H7 (cell line): ENCODE results near the gene TNFRSF4. TPM values are rescaled to one million over a fixed set of nuclear protein-coding genes. Genes with fewer than 3 reads are reported as not detected.
A peak's percentile ranks its signal among the peaks of the same experiment; 100 is the strongest.
"Not testable (repeated sequence)": the region's sequence is repeated elsewhere in the genome, so short reads cannot be mapped to it uniquely, and the experiment has no call there.

Experiments
- DNase-seq: peaks from one replicate; pipeline ENCODE4 v3.0.0; 2012
- H3K27me3 ChIP-seq: 2 replicates; pipeline ENCODE4 v1.6.0; 2011; ENCODE audit warnings: mild to moderate bottlenecking, low read length; ENCODE audit not compliant: control insufficient read depth, insufficient read depth
- H3K36me3 ChIP-seq: replicated peaks from 2 replicates; pipeline ENCODE4 v1.5.1; 2011; ENCODE audit warnings: low read length; ENCODE audit not compliant: control insufficient read depth, insufficient read depth
- H3K4me3 ChIP-seq: 2 replicates; pipeline ENCODE4 v1.5.1; 2011; ENCODE audit warnings: low read depth, mild to moderate bottlenecking, control low read depth, low read length, moderate library complexity; ENCODE audit not compliant: insufficient read depth
- total RNA-seq: library from RNA; depleted of rRNA; stranded (reverse); fragments of >200 nt; shearing (Covaris generic); gene quantifications from 2 replicates; pipeline ENCODE4 v1.2.3, GENCODE V29; 2014

The TNFRSF4 gene
- total RNA-seq, 1 experiment from 2014 or later: 0.07 TPM

DNA sequence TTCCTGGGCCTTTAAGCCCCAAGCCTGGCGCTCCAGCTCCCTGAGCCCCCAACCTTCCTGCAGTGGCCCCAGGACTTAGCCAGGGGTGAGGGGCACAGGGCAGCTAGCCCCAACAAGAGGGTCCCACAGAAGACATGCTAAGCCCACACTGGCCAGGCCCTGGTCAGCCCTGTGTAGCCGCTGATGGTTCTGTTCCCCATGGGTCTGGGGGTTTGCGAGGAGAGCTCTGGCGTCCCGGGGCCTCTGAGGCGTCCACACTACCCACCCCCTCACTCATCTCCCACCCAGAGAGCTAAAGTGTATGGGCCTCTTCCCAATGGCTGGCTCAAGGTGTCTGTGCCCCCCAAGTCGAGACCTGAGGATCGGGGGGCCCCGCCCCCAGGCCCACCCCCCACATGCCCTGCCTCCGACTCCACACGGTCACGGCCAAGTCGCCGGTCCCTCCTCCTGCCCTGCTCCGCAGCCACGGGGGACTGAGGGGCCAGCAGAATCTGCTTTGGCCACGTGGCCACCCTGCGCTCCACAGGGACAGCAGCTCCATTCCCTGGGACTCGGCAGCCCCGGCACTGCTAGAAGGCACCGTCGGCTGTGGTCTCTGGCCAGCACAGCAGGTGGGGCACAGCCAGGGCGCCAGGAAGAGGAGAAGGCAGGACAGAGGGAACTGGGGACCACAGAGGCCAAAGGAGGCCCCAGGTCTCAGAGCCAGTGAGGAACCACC lies 15.4 kb downstream of the TNFRSF4 start:
- H3K27me3 ChIP-seq: peaks cover 2% of the 10 kb centered on the region; the same call in 1 of the 2 replicates
- peak; percentile 62 for DNase-seq
- no peaks in the 10 kb centered on the region for H3K36me3 ChIP-seq
- H3K4me3 ChIP-seq: no peak overlapping the region

- peak; percentile 63 for DNase-seq
- Histone ChIP-seq H3K4me3 (no peak overlapping the region), H3K36me3 (no peaks in the 10 kb centered on the region), H3K27me3 (peaks cover 2% of the 10 kb centered on the region; the same call in 1 of the 2 replicates)
Observed at GRCh38 chr1:1197551-1198422, 16.2 kb downstream of the TNFRSF4 start.

DNA sequence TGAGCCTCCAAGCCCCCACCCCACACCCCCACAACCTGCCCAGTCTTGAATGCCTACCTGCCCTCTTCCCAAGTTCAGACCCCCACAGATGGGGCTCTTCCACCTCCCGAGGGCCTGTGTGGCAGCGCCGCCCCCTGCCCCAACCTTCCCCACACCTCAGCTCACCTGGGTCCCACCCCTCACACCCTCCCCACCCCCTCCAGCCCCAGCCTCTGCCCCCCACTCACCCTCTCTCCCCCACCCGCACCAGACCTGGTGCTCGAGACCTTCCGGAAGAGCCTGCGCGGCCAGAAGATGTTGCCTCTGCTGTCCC lies 16.8 kb downstream of the TNFRSF4 start:
- peaks cover 2% of the 10 kb centered on the region; the same call in 1 of the 2 replicates for H3K27me3 ChIP-seq
- H3K4me3 ChIP-seq: no peak overlapping the region
- DNase-seq: no peak
- H3K36me3 ChIP-seq: no peaks in the 10 kb centered on the region

- peak; percentile 62 for DNase-seq
- Histone ChIP-seq H3K4me3 (no peak overlapping the region), H3K27me3 (peaks cover 2% of the 10 kb centered on the region; the same call in 1 of the 2 replicates), H3K36me3 (no peaks in the 10 kb centered on the region)
Observed at GRCh38 chr1:1196431-1197187, 17.3 kb downstream of the TNFRSF4 start.

- H3K4me3 ChIP-seq, DNase-seq, H3K36me3 ChIP-seq, H3K27me3 ChIP-seq: not testable (repeated sequence)
Observed at GRCh38 chr1:1195726-1196125, 18.2 kb downstream of the TNFRSF4 start.

- no peaks in the 10 kb centered on the region for H3K27me3 ChIP-seq
- DNase-seq: no peak
- H3K4me3 ChIP-seq: no peak overlapping the region
- no peaks in the 10 kb centered on the region for H3K36me3 ChIP-seq
Observed at GRCh38 chr1:1194723-1195122, 19.2 kb downstream of the TNFRSF4 start.

DNA sequence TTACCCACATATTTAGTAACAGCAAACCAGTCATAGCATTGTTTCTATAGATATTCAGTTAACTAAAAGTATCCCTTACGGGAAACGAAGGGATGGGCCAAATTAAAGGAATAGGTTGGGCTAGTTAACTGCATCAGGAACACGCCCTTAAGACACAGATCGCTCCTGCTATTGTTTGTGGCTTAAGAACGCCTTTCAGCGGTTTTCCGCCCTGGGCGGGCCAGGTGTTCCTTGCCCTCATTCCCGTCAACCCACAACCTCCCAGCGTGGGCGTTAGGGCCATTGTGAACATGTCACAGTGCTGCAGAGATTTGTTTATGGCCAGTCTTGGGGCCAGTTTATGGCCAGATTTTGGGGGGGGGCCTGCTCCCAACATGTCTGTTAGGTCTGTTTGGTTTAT lies 22.2 kb downstream of the TNFRSF4 start:
- H3K4me3 ChIP-seq: no peak overlapping the region
- no peaks in the 10 kb centered on the region for H3K27me3 ChIP-seq
- no peaks in the 10 kb centered on the region for H3K36me3 ChIP-seq
- no peak for DNase-seq

GRCh38 chr1:1189111-1189510 lies 24.8 kb downstream of the TNFRSF4 start:
- no peak overlapping the region for H3K4me3 ChIP-seq
- H3K27me3 ChIP-seq: no peaks in the 10 kb centered on the region
- no peak for DNase-seq
- no peaks in the 10 kb centered on the region for H3K36me3 ChIP-seq

GRCh38 chr1:1187938-1188337 lies 26.0 kb downstream of the TNFRSF4 start:
- no peaks in the 10 kb centered on the region for H3K27me3 ChIP-seq
- no peak for DNase-seq
- no peaks in the 10 kb centered on the region for H3K36me3 ChIP-seq
- no peak overlapping the region for H3K4me3 ChIP-seq

- Histone ChIP-seq H3K36me3 (no peaks in the 10 kb centered on the region), H3K27me3 (no peaks in the 10 kb centered on the region)
- DNase-seq: peak; percentile 55
Observed at GRCh38 chr1:1185101-1185765, 28.7 kb downstream of the TNFRSF4 start.

DNA sequence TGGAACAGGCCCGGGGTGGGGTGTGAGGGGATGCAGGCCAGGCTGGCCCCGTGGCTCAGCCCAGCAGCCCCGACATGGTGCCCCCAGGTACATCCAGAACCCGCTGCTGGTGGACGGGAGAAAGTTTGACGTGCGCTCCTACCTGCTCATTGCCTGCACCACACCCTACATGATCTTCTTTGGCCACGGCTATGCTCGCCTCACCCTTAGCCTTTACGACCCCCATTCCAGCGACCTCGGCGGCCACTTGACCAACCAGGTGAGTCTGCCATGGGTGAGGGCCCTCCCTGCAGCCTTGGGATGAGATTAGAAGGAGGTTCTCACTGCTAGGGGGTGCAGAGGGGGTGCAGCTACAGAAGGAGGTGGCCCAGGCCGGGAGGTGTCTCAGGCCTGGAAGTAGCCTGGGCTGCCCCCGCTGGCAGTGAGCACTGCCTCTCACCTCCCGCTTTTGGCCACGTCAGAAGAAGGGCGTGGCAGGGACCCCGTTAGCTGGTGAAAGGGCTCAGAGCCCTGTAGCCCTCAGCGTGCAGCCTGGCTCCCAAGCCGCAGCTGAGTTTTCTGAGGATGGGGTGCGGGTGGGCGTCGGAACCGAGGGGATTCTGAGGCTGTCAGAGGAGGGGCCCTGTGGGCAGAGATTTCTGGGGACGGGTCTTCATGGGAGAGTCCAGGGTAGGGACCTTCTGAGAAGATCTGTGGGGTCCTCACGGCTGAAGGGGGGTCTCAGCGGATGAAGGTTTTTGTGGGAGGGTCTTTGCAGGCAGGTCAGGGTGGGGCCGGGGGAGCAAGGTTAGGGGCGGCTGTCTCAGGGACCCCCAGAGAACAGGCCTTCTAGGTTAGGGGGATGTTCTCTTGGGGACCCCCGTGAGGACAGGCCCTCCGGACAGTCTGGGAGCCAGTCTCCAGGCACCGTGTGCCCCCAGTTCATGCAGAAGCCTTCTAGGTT lies 29.8 kb downstream of the TNFRSF4 start:
- H3K36me3 ChIP-seq: no peaks in the 10 kb centered on the region
- H3K27me3 ChIP-seq: no peaks in the 10 kb centered on the region
- peak; percentile 54 for DNase-seq
- H3K4me3 ChIP-seq: no peak overlapping the region

More at GRCh38 chr1:1185101-1185765, 28.7 kb downstream of the TNFRSF4 start:
- H3K4me3 ChIP-seq: no peak overlapping the region

DNA sequence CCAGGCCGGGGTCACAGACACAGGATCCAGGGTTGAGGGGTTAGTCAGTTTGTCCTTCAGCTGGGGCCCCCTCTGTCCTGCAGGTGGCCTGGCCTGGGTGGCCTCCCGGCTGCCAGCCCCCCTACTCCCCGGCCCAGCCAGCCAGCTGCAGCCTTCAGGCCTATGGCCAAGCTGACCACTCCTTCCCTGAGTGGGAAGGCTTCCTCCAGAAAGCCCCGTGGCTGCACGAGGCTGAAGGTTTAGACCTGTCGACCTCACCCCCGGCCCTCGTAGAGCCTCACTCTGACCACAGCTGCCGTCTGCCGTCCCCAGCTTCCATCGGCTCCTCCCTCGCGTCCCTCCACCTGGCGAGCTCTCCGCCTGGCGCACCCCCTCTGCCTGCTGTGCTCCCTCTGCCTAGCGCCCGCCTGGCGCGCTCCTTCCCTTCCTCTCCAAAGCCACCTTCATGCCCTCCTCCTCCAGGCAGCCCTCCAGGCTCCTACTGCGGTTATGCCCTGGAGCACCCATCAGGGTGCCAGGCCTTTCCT lies 30.7 kb downstream of the TNFRSF4 start:
- DNase-seq: peak; percentile 66
- Histone ChIP-seq H3K36me3 (no peaks in the 10 kb centered on the region), H3K4me3 (no peak overlapping the region), H3K27me3 (no peaks in the 10 kb centered on the region)

DNA sequence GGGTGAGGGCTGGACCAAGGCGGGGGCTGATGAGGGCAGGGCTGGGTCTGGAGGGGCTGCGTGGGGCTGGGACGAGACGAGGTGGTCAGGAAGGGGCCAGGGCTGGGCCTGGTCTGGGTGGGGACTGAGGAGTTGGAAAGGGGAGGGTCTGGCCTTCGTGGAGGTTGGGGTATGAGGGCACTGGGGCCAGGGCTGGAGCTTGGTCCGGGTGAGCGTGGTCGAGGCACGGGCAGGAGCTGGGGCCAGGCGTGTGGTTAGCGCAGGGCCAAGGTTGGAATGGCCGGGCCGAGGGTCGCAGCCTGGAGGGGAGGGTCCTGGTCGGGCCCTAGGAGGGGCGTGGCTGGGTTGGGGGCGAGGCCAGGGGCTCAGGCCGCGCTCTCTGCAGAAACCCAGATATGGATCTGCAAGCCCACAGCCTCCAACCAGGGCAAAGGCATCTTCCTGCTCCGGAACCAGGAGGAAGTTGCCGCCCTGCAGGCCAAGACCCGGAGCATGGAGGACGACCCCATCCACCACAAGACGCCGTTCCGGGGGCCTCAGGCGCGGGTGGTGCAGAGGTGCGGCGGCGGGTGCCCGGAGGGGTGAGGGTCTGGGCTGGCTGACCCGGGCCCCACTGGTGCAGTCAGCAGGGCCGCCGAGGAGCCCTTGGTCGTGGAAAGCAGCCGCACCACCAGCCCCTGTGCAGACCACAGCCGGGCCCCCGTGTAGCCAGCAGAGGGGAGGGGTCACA lies 31.3 kb downstream of the TNFRSF4 start:
- Histone ChIP-seq H3K27me3 (no peaks in the 10 kb centered on the region), H3K4me3 (no peak overlapping the region), H3K36me3 (no peaks in the 10 kb centered on the region)
- DNase-seq: peak; percentile 80
